ENCODE data around the gene FLNB. TPM values are rescaled to one million over a fixed set of nuclear protein-coding genes. Genes with fewer than 3 reads are reported as not detected.
A peak's percentile ranks its signal among the peaks of the same experiment; 100 is the strongest.

FLNB gene
- total and polyA plus RNA-seq, 9 of the 15 experiments (the other 6 are each of a cell fraction or from before 2014, with no cell fraction given) = 9.4 to 48.1 (median 25.6) TPM

- TF ChIP-seq FUS (optimal IDR thresholded peaks at IDR 0.05; ENCODE audit: low read depth, low read length) = no peak
- no peak for TF ChIP-seq ARID3B (CRISPR knock-in tag; IDR thresholded peaks at IDR 0.05; ENCODE audit: borderline replicate concordance)
- 0 out of 2 replicates have a peak, but pooled peaks have one; percentile 35 for TF ChIP-seq ZNF24 (IDR thresholded peaks at IDR 0.05)
- TF ChIP-seq SMAD3 (CRISPR knock-in tag; conservative IDR thresholded peaks at IDR 0.05) = no peak
- peak; percentile 37 to 40; a peak in 2 of 4 replicates for TF ChIP-seq KDM1A (IDR thresholded peaks at IDR 0.05)
Measured at GRCh38 chr3:58180940-58181587, 172.8 kb downstream of the FLNB start (continued).

- POLR2A ChIA-PET = interaction anchor here (0.6 to 0.7 kb wide), 2 partner anchors 26 to 951 kb away, joined by 3 to 4 read pairs; no protein-coding TSS in a partner anchor
- no peak for TF ChIP-seq XRCC3 (IDR thresholded peaks at IDR 0.05)
- TF ChIP-seq ELK1 (CRISPR knock-in tag; IDR thresholded peaks at IDR 0.05) = no peak
- no peak for TF ChIP-seq CUX1 (CRISPR knock-in tag; IDR thresholded peaks at IDR 0.05)
- no peak for TF ChIP-seq ELF1 (tag; IDR thresholded peaks at IDR 0.05)
- no peak for TF ChIP-seq TSC22D4 (tag; IDR thresholded peaks at IDR 0.05)
- TF ChIP-seq CREB5 (CRISPR knock-in tag; IDR thresholded peaks at IDR 0.05) = no peak
- no peak for TF ChIP-seq ZNF324 (CRISPR knock-in tag; IDR thresholded peaks at IDR 0.05)
Measured at GRCh38 chr3:58183221-58183620, 175.0 kb downstream of the FLNB start.

More at GRCh38 chr3:58183221-58183620, 175.0 kb downstream of the FLNB start:
- Histone ChIP-seq H3K9me3 (replicated peaks; ENCODE audit: control insufficient read depth, insufficient read depth, low read depth, low read length) (no peaks in the 10 kb centered on the region), H3K27ac (ENCODE audit: extremely low read depth, low read depth, low read length) (no peak overlapping the region), H3K4me3 (no peak overlapping the region), H3K9ac (ENCODE audit: insufficient read depth in 1 of 2, low read depth in 2 of 2, low read length in 2 of 2) (no peak overlapping the region), H3K9me1 (ENCODE audit: control insufficient read depth, insufficient read depth, low read length) (no peaks in the 10 kb centered on the region), H3K79me2 (ENCODE audit: control insufficient read depth, insufficient read depth, low read length) (no peaks in the 10 kb centered on the region), H3K27me3 (ENCODE audit: control insufficient read depth in 2 of 2, insufficient read depth in 2 of 2, low read length in 2 of 2) (no peaks in the 10 kb centered on the region), H3K4me1 (replicated peaks in 1 of 2; ENCODE audit: control insufficient read depth in 2 of 2, insufficient read depth in 2 of 2, low read length in 2 of 2) (peaks cover 0 to 5% of the 10 kb centered on the region in 2 experiments; a peak in 3 of 5 replicates), H3K4me2 (ENCODE audit: insufficient read depth, low read length) (no peak overlapping the region), H2AFZ (ENCODE audit: low read depth, low read length) (no peak overlapping the region), H3K36me3 (ENCODE audit: control insufficient read depth, insufficient read depth, low read length) (no peaks in the 10 kb centered on the region), H4K20me1 (replicated peaks; ENCODE audit: control insufficient read depth, insufficient read depth, low read length) (no peaks in the 10 kb centered on the region)
- intact Hi-C loops (cut with micrococcal nuclease) = no loop called here
- WGBS (ENCODE audit: insufficient coverage, low coverage, missing lambda C conversion rate) = 30% methylated on average over 1 of the region's 1 CpG
- CTCF ChIA-PET (ENCODE audit: low intra/inter-chr PET ratio) = no interaction called here
- ATAC-seq = no peak
- in situ Hi-C loops (cut with MboI) = loop anchor here (10.0 kb wide), 2 partner anchors 232 to 352 kb away; partner anchors contain the start of gene ACOX2
- no peak for DNase-seq (ENCODE audit: extremely low read depth in 1 of 4, low spot score in 3 of 4)
- BruUV-seq (replicated peaks) = no TSS peak
- FAIRE-seq = no peak

All from K562 (cell line).